GM15510 (cell line): Measurements from ENCODE around the gene DLG2.

Source experiments
- POLR2A ChIP-seq: IDR thresholded peaks from 3 replicates; pipeline ENCODE4 v1.6.1; 2011; ENCODE audit warnings: borderline replicate concordance; ENCODE audit not compliant: insufficient read length; ENCODE audit errors: extremely low read depth

Gene DLG2

DNA sequence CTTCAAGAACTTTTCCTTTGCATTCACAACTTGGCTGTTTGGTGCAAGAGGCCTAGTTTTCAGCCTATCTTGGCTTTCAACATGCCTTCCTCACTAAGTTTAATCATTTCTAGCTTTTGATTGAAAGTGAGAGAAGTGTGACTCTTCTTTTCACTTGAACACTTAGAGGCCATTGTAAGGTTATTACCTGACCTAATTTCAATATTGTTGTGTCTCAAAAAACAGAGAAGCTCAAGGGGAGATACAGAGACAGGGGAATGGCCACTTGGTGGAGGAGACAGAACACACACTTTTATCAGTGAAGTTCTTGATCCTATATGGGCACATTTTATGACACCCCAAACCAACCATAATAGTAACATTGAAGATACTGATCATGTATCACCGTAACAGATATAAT, 532.3 kb downstream of the DLG2 start:
- TF ChIP-seq POLR2A = no peak

DNA sequence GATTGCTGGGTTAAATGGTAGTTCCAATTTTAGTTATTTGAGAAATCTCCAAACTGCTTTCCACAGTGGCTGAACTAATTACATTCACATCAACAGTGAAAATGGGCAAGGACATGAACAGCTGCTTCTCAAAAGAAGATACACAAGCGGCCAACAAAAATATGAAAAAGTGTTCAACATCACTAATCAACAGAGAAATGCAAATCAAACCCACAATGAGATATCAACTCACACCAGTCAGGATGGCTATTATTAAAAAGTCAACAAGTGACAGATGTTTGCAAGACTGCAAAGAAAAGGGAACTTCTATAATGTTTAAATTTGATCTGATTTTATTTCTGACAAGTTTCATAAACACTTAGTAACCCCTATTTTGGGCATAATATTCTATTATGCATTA, 537.5 kb downstream of the DLG2 start:
- no peak for TF ChIP-seq POLR2A

DNA sequence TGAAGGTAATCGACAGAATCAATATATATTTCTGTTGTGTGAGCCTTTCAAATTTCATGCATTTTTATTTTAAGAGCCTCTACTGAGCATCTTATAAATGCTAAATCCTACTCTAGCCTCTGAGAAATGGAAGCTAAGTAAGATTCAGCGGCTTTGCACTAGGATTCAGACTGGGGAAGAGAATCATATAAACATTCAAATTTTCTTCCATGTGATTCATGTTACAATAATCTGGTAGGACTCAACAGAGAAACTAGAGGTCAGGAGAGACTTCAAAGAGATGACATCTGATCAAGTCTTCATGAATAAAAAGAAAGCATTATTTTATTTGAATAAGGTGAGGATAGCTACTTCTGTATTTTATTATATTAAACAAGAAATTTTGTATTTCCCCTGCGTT, 538.9 kb downstream of the DLG2 start:
- TF ChIP-seq POLR2A = no peak

DNA sequence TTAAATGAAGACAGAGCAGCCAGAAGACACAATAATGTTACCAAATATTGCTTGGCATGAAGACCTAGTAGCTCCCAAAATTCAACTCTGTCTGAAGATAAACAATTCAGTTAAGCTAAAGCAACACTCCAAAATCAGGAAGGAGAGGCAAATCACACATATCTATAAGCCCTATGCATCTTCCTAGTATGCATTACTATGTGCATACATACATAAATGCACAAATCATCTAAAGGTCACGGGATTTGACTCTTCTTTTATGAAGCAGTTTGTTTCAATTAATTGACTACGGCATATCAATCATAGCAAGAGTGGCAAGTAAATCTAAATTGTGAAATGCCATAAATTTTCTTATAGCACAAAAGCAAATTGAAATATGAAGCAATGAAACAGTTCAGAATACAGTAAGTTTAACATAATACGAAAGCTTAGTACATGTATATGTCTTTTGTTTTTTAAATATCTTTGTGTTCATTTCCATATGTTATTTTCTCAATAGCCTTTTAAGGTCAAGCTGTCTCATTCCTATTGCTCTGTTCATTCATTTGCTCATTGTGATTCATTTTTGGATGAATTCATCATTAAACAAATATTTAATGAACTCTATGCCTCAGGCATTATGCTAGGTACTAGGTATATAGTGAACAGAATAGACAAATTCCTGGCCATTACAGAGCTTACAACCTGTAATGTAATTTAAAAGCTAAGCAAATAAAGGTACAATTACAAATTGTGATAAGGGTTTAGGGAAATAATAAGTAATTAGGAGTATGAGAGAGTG, 540.5 kb downstream of the DLG2 start:
- no peak for TF ChIP-seq POLR2A

DNA sequence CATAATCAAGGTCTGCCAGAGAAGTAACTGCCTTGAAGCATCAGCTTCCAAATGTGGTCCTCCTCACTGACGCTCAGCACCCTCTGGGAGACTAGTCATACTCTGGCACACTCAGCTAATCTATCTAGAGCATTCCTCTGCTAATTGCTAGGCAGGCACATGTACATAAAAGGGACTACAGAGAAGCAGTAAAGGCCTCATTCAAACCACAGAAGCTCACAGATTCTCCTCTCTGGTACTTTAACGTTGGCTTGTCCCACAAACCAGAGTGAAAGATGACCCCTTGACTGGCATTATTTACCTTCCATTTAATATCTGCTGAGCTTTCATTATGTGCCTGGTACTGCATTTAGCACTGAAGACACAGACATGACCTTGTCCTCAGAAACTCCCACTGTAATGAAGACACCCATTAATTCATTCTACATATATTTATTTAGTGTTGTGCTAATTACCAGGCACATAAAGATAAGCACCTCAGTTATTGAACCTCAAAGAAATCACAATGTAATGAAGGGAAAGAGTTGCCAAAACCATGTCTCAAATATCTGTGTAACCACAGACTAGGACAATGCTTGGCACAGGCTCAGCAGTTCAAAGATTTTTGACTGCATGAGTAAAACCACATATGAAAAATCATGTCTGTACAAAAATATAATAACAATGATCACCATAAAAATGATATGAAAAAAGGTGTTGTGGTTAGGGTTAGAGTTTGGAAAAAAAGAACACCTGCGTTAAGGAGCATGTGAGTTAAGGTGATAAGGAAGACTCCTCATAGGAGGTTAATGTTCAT, 550.4 kb downstream of the DLG2 start:
- TF ChIP-seq POLR2A = no peak

DNA sequence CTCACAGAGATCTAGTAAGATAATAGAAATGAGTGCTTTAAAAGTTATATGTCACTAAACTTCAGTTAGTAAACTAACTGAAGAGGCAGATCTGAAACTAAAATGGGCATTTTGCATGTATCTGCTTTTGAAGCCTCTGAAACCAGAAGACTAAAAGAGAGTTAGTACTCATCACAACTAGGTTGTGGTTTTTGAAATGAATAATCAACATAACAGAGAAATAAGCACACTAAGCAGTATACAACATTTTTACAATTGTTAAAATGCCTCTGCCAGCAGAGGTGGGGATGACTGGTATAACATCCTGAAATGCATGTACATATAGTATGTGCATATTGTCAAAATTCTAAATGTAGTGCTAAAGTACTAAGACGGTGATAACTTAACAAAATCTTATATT, 564.5 kb downstream of the DLG2 start:
- no peak for TF ChIP-seq POLR2A

DNA sequence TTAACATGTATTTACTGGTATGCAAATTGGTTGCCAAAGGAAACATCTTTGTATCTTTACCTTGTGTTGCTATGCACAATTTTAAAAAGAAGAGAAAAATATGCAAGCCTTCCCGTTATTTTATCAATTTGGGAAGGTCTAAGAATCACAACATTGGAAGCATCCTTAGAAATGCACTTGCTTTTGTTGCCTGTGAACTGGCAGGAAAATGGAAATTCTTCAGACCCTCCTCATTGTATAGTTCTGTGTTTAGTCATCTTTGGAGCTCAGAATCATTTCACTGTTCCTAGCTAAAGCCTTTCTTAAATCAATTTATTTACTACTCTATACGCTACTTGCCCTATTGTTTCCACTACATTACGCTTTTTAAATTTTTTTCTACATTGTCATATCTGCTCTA, 574.5 kb downstream of the DLG2 start:
- no peak for TF ChIP-seq POLR2A

DNA sequence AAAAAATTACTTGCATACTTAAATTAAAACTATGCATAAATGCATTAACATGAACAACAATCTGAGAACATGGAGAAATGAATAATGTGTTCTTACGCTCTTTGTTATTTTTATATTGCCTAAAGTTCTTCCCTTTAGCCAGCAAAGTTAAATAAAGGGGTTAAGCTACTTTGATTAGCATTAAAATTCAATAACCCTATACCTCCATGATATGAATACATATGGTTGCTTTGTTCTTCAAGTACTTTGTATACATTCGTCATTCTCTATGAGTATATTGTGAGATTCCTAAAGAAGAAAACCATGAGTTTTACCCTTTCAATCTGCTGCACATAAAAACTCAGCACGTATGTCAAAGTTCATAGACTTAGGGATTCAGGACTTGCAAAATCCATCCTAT, 578.3 kb downstream of the DLG2 start:
- no peak for TF ChIP-seq POLR2A

DNA sequence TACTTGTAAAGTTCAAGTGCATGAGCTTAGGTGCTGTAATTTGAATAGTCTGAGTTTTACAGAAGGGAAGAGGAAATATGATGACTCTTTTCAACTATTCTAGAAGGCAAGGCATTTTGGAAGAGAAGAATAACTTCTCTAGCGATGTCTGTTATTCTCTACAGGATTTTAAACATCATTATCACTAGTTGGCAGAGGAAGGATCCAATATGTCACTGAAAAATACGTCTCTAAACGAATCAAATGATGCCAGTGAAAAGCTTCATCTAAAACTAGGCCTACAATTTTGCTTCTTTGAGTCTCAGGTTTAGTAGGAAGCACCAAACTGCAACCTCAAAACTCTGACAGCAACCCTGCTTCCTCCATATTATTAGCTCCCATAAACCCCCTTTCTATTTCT, 581.4 kb downstream of the DLG2 start:
- TF ChIP-seq POLR2A = no peak

DNA sequence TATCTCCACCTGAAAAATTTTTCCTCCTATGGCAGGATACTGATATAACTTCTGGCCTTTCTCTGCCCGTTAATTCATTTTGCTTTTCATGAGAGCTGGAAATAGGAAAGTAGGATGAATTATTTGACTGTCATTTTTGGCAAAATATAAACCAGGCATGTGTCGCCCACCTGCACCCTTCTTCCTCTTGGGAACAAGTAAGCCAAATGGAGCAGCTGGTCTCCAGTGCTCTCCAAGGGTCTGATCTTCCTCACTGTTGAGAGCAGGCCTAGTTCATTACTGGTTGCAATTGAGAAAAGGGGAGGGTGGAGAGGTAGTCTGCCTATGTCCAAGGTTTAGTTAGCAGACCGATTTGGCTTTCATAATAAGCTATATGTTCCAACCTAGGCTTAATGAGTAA, 582.2 kb downstream of the DLG2 start:
- no peak for TF ChIP-seq POLR2A

DNA sequence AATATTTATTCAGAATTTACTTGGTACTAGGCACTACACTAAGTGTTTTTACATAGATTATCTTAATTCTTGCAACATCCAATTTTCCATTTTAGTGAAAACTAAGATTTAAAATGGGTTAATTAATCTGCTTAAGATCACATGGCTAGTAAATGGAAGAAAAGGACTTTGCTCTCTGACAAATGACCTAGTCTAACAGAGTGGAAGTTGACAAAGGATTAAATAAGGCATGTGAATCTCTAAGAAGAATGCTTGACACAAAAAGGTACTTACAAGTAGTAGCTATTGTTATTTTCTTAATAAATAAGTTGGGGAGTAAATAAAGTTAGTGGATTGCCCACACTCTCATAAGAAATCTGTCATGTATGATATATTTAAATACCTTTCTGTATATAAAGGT, 584.8 kb downstream of the DLG2 start:
- TF ChIP-seq POLR2A = no peak

DNA sequence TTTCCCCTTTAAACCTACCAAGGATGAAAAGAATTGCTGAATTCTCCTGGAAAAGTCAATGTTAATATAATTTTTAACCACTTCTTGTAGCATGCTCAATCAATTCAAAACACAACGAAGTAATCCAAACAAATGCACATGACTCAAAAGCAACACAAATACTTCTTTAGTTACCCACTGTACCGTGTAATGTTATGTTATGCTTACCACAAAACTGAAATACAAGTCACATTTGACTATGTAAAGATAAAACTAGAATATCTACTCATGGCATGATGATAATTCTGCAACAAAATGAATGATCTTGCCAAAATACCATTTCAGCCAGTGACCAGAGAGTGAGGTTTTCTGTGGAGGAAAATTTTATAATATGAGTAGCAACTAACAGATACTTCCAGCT, 587.0 kb downstream of the DLG2 start:
- TF ChIP-seq POLR2A = no peak

DNA sequence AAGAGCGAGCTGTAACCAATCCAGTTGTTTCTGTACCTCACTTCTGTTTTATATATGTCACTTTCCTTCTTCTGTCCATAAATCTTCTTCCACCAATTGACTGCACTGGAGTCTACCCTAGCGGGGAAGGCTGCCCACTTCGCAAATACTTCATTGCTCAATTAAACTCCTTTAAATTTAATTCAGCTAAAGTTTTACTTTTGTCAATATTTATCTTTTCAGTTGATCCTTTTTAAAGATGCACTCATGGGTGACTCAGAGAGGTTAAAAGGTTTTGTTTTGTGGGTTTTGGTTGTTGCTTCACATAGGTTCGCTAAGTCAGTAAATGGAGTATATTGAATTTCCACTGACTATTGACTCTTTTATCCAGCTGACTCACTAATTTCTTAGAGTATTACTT, 597.2 kb downstream of the DLG2 start:
- TF ChIP-seq POLR2A = no peak

DNA sequence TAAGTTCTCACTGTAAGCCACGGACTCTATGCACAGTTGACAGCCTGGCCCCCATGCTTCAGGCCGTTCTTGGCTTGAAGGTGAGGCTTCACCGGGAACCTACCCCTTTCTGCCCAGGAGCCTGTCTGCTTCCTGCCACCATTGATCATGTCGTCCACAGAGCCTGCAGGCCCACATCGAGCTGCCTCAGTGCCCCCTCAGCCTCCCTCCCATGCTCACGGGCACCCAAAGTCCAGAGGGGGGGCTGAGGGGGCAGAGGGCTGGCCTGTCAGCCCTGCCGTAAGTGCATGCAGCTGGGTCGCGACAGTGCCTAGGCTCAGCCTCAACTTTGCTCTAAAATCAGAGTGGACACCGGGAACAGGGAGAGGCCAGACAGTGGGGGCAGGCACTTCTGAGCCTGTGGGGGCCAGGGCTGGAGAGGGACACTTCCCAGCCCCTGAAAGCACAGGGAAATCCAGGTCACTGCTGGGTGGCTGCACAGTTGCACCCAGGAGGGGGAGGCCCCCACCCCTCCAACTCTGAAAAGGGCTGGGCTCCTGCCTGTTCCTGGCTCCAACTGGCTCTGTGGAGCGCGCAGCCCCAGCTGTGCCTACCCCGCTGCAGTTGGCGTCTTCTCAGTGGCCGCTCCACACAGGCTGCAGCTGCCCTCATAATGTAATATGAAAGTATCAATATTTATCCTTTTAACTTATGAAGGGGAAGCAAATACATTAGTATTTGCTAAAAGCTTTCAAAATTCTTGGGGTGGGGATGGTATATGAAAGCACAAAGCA, 598.6 kb downstream of the DLG2 start:
- no peak for TF ChIP-seq POLR2A

DNA sequence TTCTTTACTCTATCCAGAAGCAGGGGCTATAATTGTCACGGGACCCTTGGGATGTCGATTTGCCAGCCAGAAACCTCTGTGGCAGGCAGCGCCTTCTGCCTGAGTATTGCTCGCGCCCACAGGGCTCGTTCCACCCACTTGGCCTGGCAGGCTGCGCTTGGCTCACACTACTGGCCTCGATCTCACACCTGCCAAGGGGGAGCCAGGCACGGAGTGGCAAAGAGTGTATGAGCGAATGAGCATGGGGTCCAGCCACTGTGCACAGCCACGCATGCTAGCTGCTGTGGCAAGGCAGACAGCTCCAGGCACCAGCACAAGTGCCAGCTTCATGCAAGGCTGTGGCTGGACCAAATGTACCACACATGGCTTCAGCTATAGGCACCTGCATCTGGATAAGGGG, 599.8 kb downstream of the DLG2 start:
- TF ChIP-seq POLR2A = no peak
